Loucy (cell line): ENCODE measurements around the gene GNB1L.
A peak's percentile ranks its signal among the peaks of the same experiment; 100 is the strongest.

Experiments
- H2AFZ ChIP-seq: fragments of 200-600 bp; sonication (generic); 2 replicates; pipeline ENCODE4 v1.6.0; 2016; ENCODE audit warnings: antibody characterized with exemption, mild to moderate bottlenecking, low read length, moderate library complexity
- H3F3A ChIP-seq: fragments of 200-600 bp; 2 replicates; pipeline ENCODE4 v1.6.0; 2016; ENCODE audit warnings: antibody characterized with exemption, low read depth, mild to moderate bottlenecking
- H3K27me3 ChIP-seq: fragments of 200-600 bp; sonication (generic); 2 replicates; pipeline ENCODE4 v1.6.1; 2014; ENCODE audit warnings: low read length, mild to moderate bottlenecking; ENCODE audit not compliant: insufficient read depth, poor library complexity, severe bottlenecking
- H3K36me3 ChIP-seq: fragments of 200-600 bp; sonication (generic); 2 replicates; pipeline ENCODE4 v1.6.1; 2016; ENCODE audit warnings: low read length; ENCODE audit not compliant: insufficient read depth
- H3K4me1 ChIP-seq: fragments of 200-600 bp; sonication (generic); 2 replicates; pipeline ENCODE4 v1.5.1; 2014; ENCODE audit warnings: low read length, mild to moderate bottlenecking; ENCODE audit not compliant: insufficient read depth, poor library complexity, severe bottlenecking
- H3K4me2 ChIP-seq: fragments of 200-600 bp; sonication (generic); 2 replicates; pipeline ENCODE4 v1.6.0; 2014; ENCODE audit warnings: antibody characterized with exemption, low read length, low read depth, mild to moderate bottlenecking; ENCODE audit not compliant: poor library complexity, severe bottlenecking
- H3K4me3 ChIP-seq: fragments of 200-600 bp; sonication (generic); 2 replicates; pipeline ENCODE4 v1.5.1; 2014; ENCODE audit warnings: low read length, mild to moderate bottlenecking, mixed read lengths; ENCODE audit not compliant: poor library complexity, severe bottlenecking
- H3K79me2 ChIP-seq: fragments of 200-600 bp; sonication (generic); 2 replicates; pipeline ENCODE4 v1.6.1; 2014; ENCODE audit warnings: low read length; ENCODE audit not compliant: insufficient read depth
- H3K9ac ChIP-seq: fragments of 200-600 bp; sonication (generic); 2 replicates; pipeline ENCODE4 v1.6.0; 2014; ENCODE audit warnings: mild to moderate bottlenecking, low read depth, low read length, moderate library complexity; ENCODE audit not compliant: poor library complexity, severe bottlenecking
- H3K9me2 ChIP-seq: fragments of 200-600 bp; sonication (generic); replicated peaks from 2 replicates; pipeline ENCODE4 v1.6.1; 2016; ENCODE audit warnings: low read depth, low read length, mixed read lengths
- H3K9me3 ChIP-seq: fragments of 200-600 bp; sonication (generic); 2 replicates; pipeline ENCODE4 v1.6.1; 2014; ENCODE audit warnings: mild to moderate bottlenecking, antibody characterized with exemption, low read length, low read depth; ENCODE audit not compliant: insufficient read depth
- H4K20me1 ChIP-seq: fragments of 200-600 bp; sonication (generic); 2 replicates; pipeline ENCODE4 v1.6.0; 2014; ENCODE audit warnings: antibody characterized with exemption, low read length, mild to moderate bottlenecking; ENCODE audit not compliant: insufficient read depth, poor library complexity, severe bottlenecking
- CTCF ChIP-seq: fragments of 200-600 bp; sonication (generic); conservative IDR thresholded peaks from 2 replicates; pipeline ENCODE4 v1.5.1; 2014; ENCODE audit warnings: mild to moderate bottlenecking, antibody characterized with exemption, low read length
- EZH2phosphoT487 ChIP-seq: fragments of 200-600 bp; IDR thresholded peaks from 2 replicates; pipeline ENCODE4 v1.6.1; 2018; ENCODE audit warnings: antibody characterized with exemption, mild to moderate bottlenecking, moderate library complexity, borderline replicate concordance

Gene GNB1L

GRCh38 chr22:19888131-19888746 lies 33.6 kb upstream of the GNB1L start:
- Histone ChIP-seq H3K79me2 (peaks cover 11% of the 10 kb centered on the region; the same call in 1 of the 2 replicates), H3K9me2 (no peaks in the 10 kb centered on the region), H3K27me3 (no peaks in the 10 kb centered on the region), H2AFZ (no peak overlapping the region), H3K4me2 (no peak overlapping the region), H3K9ac (no peak overlapping the region), H3K4me1 (peaks cover 65% of the 10 kb centered on the region), H4K20me1 (no peaks in the 10 kb centered on the region), H3K36me3 (no peaks in the 10 kb centered on the region), H3K9me3 (no peaks in the 10 kb centered on the region), H3F3A (peaks cover 20% of the 10 kb centered on the region), H3K4me3 (no peak overlapping the region)
- no peak for TF ChIP-seq CTCF
- TF ChIP-seq EZH2phosphoT487, result no peak

GRCh38 chr22:19887256-19887985 lies 32.7 kb upstream of the GNB1L start:
- peak overlapping the region; percentile 55 for H3K9ac ChIP-seq
- no peak overlapping the region for H3K4me3 ChIP-seq
- no peaks in the 10 kb centered on the region for H3K27me3 ChIP-seq
- no peaks in the 10 kb centered on the region for H3K9me2 ChIP-seq
- H3K4me2 ChIP-seq, result peak overlapping the region; percentile 40
- no peaks in the 10 kb centered on the region for H3K36me3 ChIP-seq
- no peaks in the 10 kb centered on the region for H3K9me3 ChIP-seq
- H3K79me2 ChIP-seq, result peaks cover 11% of the 10 kb centered on the region; the same call in 1 of the 2 replicates
- no peak for TF ChIP-seq CTCF
- no peak for TF ChIP-seq EZH2phosphoT487
- H3K4me1 ChIP-seq, result peaks cover 57% of the 10 kb centered on the region
- 0 out of 2 replicates have a peak overlapping the region, but pooled peaks have one; percentile 16 for H2AFZ ChIP-seq
- no peaks in the 10 kb centered on the region for H4K20me1 ChIP-seq
- H3F3A ChIP-seq, result peaks cover 12% of the 10 kb centered on the region

- H3K9ac ChIP-seq, result peak overlapping the region; percentile 55
- peaks cover 7% of the 10 kb centered on the region; the same call in 1 of the 2 replicates for H3F3A ChIP-seq
- H3K79me2 ChIP-seq, result peaks cover 11% of the 10 kb centered on the region; the same call in 1 of the 2 replicates
- no peaks in the 10 kb centered on the region for H3K9me2 ChIP-seq
- no peaks in the 10 kb centered on the region for H3K36me3 ChIP-seq
- H2AFZ ChIP-seq, result 0 out of 2 replicates have a peak overlapping the region, but pooled peaks have one; percentile 16
- no peak overlapping the region for H3K4me3 ChIP-seq
- H3K27me3 ChIP-seq, result no peaks in the 10 kb centered on the region
- TF ChIP-seq CTCF (no peak), EZH2phosphoT487 (no peak)
- peaks cover 53% of the 10 kb centered on the region for H3K4me1 ChIP-seq
- H4K20me1 ChIP-seq, result no peaks in the 10 kb centered on the region
- no peaks in the 10 kb centered on the region for H3K9me3 ChIP-seq
- peak overlapping the region; percentile 40 for H3K4me2 ChIP-seq
Observed at GRCh38 chr22:19886605-19887255, 32.1 kb upstream of the GNB1L start.
